A549 (cell line): Measurements from ENCODE around the gene LEF1.

ENCODE experiments used
- CTCF ChIP-seq: fragments of >200 bp; sonication (Bioruptor Twin); formaldehyde crosslinking; IDR thresholded peaks from 3 replicates; pipeline ENCODE4 v1.5.1; 2016
- RAD21 ChIP-seq, 2 experiments: fragments of >200 bp in 1 of 2; sonication (Bioruptor Twin) in 1 of 2; formaldehyde crosslinking in 1 of 2; IDR thresholded peaks in 1 of 2; conservative IDR thresholded peaks in 1 of 2; 2 replicates in 1 of 2; 3 replicates in 1 of 2; pipeline ENCODE4 v1.6.1; 2012 to 2018; ENCODE audit warnings: inconsistent platforms in 1 of 2

GRCh38 chr4:108163351-108163750 lies 5.4 kb downstream of the LEF1 start:
- TF ChIP-seq RAD21 (conservative IDR thresholded peaks at IDR 0.05 in 1 of 2, IDR thresholded peaks at IDR 0.05 in 1 of 2) = no peak
- TF ChIP-seq CTCF = no peak
